Ramos (cell line): ENCODE measurements around the gene FLRT3.

Experiments
- in situ Hi-C: fragments of 300-500 bp; cut with MboI; formaldehyde crosslinking; loops from one replicate; pipeline ENCODE4 v1.14.3; 2022; ENCODE audit warnings: low sequenced_read_pairs; ENCODE audit not compliant: unreplicated experiment

FLRT3 gene

GRCh38 chr20:14332866-14333265 is 4.5 kb downstream of the FLRT3 start:
- in situ Hi-C loops = no loop called here

GRCh38 chr20:14331646-14332045 is 5.8 kb downstream of the FLRT3 start:
- in situ Hi-C loops = no loop called here

- in situ Hi-C loops = no loop called here
Measured at GRCh38 chr20:14319704-14320103, 17.7 kb downstream of the FLRT3 start.

GRCh38 chr20:14313341-14314020 is 23.9 kb downstream of the FLRT3 start:
- in situ Hi-C loops = no loop called here

GRCh38 chr20:14312001-14312400 is 25.4 kb downstream of the FLRT3 start:
- in situ Hi-C loops = no loop called here

- in situ Hi-C loops = no loop called here
Measured at GRCh38 chr20:14310977-14311627, 26.3 kb downstream of the FLRT3 start.

GRCh38 chr20:14307956-14308355 is 29.5 kb downstream of the FLRT3 start:
- in situ Hi-C loops = no loop called here

GRCh38 chr20:14304472-14304871 is 32.9 kb downstream of the FLRT3 start:
- in situ Hi-C loops = no loop called here

- in situ Hi-C loops = no loop called here
Measured at GRCh38 chr20:14303651-14304050, 33.8 kb downstream of the FLRT3 start.

GRCh38 chr20:14303106-14303505 is 34.3 kb downstream of the FLRT3 start:
- in situ Hi-C loops = no loop called here

GRCh38 chr20:14299831-14300230 is 37.6 kb downstream of the FLRT3 start:
- in situ Hi-C loops = loop anchor here (25.0 kb wide), 1 partner anchor 113 kb away; no protein-coding TSS in a partner anchor

- in situ Hi-C loops = loop anchor here (25.0 kb wide), 1 partner anchor 109 kb away; no protein-coding TSS in a partner anchor
Measured at GRCh38 chr20:14295770-14296309, 41.6 kb downstream of the FLRT3 start.

GRCh38 chr20:14295238-14295637 is 42.2 kb downstream of the FLRT3 start:
- in situ Hi-C loops = loop anchor here (25.0 kb wide), 1 partner anchor 108 kb away; no protein-coding TSS in a partner anchor

GRCh38 chr20:14291502-14291901 is 45.9 kb downstream of the FLRT3 start:
- in situ Hi-C loops = loop anchor here (25.0 kb wide), 1 partner anchor 104 kb away; no protein-coding TSS in a partner anchor

- in situ Hi-C loops = loop anchor here (25.0 kb wide), 1 partner anchor 101 kb away; no protein-coding TSS in a partner anchor
Measured at GRCh38 chr20:14288341-14289330, 48.8 kb downstream of the FLRT3 start.

GRCh38 chr20:14284443-14284842 is 53.0 kb downstream of the FLRT3 start:
- in situ Hi-C loops = loop anchor here (25.0 kb wide), 1 partner anchor 97 kb away; no protein-coding TSS in a partner anchor

- in situ Hi-C loops = loop anchor here (25.0 kb wide), 1 partner anchor 95 kb away; no protein-coding TSS in a partner anchor
Measured at GRCh38 chr20:14282140-14282539, 55.3 kb downstream of the FLRT3 start.
